GM21515 (cell line): Measurements from ENCODE around the gene AP1M1.

Experiments used
- ATAC-seq: cut with Tn5 transposase; IDR thresholded peaks from one replicate; pipeline ENCODE4 v1.9.1; 2021; ENCODE audit not compliant: unreplicated experiment

The AP1M1 gene

GRCh38 chr19:16207063-16207462 lies 9.4 kb downstream of the AP1M1 start:
- ATAC-seq = no peak

DNA sequence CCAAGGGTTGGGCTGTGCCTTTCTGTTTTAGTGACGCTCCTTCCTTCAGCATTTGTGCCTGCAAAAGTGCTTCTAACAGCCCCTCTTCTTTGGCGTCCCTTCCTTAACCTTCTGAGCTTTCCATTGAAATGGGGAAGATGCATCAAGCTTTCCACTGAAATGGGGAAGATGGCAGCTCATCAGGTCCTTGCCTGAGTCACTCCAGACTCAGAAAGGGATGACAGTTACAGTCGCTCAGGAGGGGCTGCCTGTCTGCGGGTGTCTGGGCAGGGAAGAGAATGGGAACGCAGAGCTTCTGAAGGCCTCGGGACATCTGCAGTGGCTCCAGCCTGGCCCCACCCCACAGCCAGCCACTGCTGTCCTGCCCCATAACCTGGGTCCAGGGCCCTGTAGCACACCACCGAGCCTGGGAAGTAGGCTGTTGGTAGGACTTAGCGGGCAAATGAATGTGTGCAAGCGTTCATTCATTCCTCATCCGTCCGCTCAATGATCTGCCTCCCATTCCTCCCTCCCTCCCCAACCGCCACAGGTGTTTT lies 9.8 kb downstream of the AP1M1 start:
- ATAC-seq = no peak

DNA sequence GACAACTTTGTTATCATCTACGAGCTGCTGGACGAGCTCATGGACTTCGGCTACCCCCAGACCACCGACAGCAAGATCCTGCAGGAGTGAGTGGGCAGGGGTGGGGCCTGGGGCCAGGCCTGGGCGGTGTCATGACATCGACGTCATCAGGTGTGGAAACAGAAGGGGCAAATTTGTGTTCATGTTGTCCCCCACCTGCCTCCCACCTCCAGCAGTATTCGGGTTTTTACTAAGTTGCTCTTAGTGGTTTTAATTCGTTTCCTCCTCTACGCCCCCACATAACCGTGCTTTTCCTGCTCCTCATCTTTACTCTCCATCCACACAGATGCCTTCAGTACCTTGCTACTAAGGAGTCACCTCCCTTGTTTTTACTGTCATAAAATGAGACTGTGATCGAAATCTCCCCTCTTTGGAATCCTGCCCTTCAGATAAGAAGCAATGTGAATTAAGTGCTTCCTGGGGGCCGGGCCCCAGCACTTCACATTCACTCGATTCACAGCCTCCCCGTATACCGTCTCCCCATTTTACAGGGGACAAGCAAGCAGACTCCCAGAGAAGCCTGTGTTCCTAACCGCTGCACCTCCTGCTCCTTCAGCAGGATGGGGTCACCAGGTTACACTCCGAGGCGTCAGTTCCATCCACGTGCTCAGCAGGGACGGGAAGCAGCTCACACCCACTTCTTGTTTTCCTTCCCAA lies 10.5 kb downstream of the AP1M1 start:
- no peak for ATAC-seq

DNA sequence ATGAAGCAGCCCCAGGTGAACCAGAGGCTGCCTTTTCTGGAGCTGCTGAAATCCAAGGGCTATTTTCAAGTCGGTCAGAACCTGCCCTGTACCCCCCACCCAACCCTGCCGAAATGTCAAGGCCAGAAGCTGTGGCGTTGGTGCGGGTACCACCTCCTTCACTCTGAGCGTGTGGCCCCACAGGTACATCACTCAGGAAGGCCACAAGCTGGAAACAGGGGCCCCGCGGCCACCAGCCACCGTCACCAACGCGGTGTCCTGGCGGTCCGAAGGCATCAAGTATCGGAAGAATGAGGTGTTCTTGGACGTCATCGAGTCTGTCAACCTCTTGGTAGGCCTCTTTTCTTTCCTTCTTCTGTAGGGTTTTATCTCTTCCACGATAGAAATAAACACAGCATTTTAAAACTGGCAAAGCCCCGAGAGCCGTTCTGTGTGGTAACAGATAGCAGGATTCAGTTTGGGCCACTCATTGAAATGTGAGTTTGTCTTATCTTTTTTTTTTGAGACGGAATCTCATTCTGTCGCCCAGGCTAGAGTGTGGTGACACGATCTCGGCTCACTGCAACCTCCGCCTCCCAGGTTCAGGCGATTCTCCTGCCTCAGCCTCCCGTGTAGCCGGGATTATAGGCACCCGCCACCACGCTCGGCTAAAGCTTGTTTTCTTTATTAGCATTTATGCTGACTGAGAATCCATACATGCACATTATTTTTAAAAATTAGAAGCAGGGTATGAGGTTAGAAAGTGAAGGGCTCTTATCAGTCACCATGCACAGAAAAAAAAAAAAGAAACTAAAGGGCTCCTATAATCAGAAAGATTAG lies 11.3 kb downstream of the AP1M1 start:
- ATAC-seq = no peak

DNA sequence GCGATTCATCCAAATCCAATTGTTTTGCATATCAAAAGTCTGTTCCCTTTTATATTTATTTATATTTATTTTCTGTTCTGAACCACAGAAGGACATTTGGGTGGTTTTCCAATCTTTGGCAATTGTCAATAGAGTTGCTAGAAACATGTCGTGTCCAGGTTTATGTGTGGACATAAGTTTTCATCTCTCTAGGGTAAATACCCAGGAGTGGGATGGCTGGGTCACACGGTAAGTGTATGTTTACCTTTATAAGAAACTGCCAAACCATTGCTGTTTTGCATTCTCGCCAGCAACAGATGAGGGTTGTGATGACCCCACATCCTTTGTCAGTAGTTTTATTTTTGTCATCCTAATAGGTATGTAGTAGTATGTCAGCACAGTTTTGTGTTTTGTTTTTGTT lies 12.5 kb downstream of the AP1M1 start:
- no peak for ATAC-seq

GRCh38 chr19:16213076-16213475 lies 15.4 kb downstream of the AP1M1 start:
- no peak for ATAC-seq

GRCh38 chr19:16216744-16217670 lies 19.3 kb downstream of the AP1M1 start:
- no peak for ATAC-seq

DNA sequence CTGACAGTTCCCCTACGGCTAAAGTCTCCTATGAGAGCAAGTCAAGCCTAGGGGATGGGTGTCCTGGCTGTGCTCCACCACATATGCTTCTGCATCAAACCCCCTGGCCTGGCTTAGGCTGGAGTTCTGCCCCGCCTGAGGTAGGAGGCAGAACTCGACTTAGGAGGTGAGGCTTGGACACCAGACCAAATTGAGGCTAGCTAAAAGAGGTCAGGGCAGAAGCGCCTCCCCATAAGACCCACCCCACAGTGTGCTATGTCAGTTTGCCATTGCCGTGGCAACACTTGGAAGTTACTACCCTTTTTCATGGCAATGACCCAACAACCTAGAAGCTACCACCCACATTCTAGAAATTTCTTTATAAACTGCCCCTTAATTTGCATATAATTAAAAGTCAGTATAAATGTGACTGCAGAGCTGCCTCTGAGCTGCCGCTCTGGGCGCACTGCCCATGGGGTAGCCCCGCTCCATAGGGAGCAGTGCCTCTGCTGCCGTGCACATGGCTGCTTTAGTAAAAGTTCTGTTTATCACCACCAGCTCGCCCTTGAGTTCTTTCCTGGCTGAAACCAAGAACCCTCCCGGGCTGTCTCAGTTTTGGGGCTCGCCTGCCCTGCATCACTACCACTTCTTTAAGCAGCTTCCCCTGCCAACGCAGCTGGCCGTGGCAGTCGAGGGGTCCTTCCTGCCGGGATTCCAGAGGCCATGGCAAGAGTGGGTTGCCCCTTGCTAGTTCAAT lies 20.2 kb downstream of the AP1M1 start:
- ATAC-seq = no peak

GRCh38 chr19:16218851-16219250 lies 21.1 kb downstream of the AP1M1 start:
- no peak for ATAC-seq

DNA sequence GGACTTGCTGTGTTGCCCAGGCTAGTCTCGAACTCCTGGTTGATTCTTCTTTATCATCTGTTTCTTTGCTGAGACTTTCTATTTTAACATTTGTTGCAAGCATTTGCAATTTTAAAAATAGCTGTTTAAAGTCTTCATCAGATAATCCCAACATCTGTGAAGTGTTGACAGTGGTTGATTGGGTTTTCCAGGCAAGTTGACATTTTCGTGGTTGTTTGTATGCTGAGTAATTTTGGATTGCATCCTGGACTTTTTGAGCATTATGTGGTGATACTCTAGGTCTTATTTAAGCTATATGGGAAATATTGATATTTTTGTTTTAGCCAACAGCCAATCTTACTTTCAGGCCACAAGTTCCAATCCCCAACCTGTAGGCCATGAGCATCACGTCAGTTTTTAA lies 25.1 kb downstream of the AP1M1 start:
- ATAC-seq = no peak

- no peak for ATAC-seq
Observed at GRCh38 chr19:16223746-16224145, 26.0 kb downstream of the AP1M1 start.

GRCh38 chr19:16224293-16225045 lies 26.8 kb downstream of the AP1M1 start:
- no peak for ATAC-seq

- ATAC-seq = no peak
Observed at GRCh38 chr19:16225279-16226183, 27.8 kb downstream of the AP1M1 start.

GRCh38 chr19:16226184-16226591 lies 28.5 kb downstream of the AP1M1 start:
- ATAC-seq = no peak

DNA sequence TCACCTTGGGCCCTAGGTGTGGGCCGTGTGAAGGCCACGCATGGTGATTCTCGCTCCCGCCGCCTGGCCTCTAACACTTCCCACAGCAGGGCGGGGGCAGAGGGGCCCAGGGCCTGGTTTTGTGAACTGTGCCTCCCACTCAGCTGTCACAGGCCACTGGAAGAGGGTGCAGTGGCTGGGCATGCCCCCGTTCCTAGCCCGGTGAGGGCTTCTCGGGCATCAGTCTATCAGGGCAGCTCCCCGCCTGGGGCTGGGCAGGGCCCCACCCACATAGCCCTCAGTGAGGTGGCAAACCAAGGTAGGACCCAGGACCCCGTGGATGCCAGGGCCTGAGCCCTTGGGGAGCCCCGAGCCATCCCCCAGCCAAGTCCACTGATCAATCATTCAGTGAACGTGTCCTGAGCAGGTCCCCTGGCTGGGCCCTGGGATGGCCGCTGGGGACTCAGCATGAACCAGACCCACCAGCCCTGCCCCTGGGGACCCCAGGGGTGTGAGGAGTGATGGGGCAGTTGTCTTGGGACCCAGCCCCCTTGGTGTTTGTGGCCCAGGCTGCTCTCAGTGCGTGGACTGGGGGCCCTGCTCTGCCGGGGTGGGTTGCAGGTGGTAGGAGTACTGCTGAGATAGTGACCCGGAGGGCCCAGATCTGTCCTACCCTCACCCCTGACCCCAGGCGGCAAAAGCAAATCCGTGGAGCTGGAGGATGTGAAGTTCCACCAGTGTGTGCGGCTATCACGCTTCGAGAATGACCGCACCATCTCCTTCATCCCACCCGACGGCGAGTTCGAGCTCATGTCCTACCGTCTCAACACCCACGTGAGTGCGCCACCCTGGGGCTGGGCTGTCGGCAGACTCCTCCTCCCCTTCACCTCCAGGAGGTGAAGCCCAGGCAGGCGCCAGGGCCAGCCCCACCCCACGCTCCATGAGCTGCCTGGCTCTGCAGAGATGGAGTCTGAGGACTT lies 29.4 kb downstream of the AP1M1 start:
- ATAC-seq = no peak

- no peak for ATAC-seq
Observed at GRCh38 chr19:16227837-16228636, 30.3 kb downstream of the AP1M1 start.
